T-helper 22 cell (primary cell): ENCODE data around the gene MPV17L.
"Not testable (repeated sequence)": the region's sequence is repeated elsewhere in the genome, so short reads cannot be mapped to it uniquely, and the experiment has no call there.

Source experiments
- DNase-seq: peaks from one replicate; pipeline ENCODE4 v3.0.0-alpha.2; 2020; ENCODE audit warnings: low read depth

MPV17L gene

DNA sequence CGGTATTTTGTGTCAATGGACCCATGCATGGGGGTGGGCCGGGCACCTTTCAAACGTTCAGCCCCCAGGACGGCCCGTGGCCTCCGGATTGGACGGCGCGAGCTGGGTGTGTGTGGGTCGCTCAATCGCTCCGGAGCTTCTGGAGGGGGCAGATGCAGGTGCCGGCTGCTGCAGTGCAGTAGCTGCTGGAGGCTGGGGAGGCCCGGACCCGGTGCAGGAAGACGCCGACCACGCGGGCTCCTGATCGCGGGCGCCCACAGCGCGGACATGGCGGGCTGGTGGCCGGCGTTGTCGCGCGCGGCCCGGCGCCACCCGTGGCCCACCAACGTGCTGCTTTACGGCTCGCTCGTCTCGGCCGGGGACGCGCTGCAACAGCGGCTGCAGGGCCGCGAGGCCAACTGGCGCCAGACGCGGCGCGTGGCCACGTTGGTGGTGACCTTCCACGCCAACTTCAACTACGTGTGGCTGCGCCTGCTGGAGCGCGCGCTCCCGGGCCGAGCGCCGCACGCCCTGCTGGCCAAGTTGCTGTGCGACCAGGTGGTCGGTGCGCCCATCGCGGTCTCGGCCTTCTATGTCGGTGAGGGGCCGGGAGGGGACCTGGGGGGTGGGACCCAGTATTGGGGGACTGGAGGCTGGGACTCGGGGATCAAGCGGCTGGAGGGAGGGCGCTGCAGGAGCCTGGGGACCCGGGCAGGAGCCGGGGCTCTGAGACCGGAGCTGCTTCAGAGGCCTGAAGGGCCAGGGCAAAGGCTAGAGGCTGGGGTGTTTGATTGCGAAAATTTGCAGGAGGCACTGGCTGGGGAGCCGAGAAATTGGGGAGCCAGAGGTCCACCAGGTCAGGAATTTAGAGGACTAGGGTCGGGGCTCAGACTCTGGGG lies at the start of gene MPV17L:
Gene MPV17L (plus strand): TSS at position 124 of the 878 bp plus-strand sequence. CDS start 144 bp downstream, at position 268.
- DNase-seq, result not testable (repeated sequence)

DNA sequence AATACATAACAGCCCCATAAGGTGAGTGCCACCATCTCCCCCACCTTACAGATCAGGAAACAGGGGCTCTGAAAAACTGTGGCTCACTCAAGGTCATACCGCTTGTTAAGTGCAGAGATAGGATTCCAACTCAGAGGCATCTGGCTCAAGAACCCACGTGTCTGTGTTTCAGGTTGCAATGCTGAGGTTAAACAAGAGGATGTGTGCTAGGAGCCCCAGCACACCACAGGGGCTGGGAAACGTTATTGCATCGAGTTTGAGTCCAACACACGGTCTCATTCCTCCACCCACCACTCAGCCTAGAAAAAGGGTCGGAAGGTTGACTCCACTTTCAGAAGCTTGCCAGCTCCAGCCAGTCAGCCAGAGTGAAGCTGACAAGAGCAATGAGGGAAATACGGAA lies 46.8 kb upstream of the MPV17L start:
- not testable (repeated sequence) for DNase-seq

DNA sequence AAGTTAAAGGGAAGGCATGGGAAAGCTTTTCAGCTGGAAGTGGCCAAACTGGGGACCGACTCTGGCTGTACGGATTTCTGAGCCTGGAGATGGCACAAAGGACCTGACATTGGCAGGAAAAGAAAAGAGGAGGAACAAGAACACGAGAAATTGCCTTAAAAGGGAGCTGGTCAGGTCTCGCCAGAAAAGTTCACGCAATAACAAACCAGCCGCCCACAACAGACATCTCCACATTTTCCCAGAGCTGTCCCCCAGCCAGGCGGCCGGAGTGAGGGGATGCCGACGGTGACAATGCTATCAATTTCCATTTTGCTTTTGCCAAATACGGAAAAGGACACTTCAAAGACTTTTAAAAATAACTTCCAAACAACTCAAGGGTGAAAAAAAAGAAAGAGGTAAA lies 44.3 kb upstream of the MPV17L start:
- not testable (repeated sequence) for DNase-seq

DNA sequence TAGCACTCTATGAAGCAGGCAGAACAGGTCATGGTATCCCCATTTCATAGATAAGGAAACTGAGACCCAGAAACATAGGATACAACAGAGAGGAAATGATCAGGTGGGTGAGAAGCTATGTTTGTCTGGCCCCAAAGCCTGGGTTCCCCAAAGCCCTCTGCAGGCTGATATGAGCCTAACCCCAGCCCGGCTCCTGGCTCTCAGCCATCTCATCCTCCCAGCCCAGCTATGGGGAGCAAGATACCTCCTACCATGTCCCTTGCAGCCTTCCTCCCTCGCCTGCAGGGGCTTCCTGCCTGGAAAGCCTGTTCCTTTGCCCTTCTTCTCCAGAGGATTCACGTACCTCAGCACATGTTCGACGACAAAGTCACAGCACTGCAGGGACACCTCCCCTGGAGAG lies 43.8 kb upstream of the MPV17L start:
- not testable (repeated sequence) for DNase-seq

GRCh38 chr16:15352852-15353251 lies 42.7 kb upstream of the MPV17L start:
- DNase-seq, result not testable (repeated sequence)

GRCh38 chr16:15354846-15355245 lies 40.7 kb upstream of the MPV17L start:
- DNase-seq, result not testable (repeated sequence)

GRCh38 chr16:15357495-15357894 lies 38.1 kb upstream of the MPV17L start:
- not testable (repeated sequence) for DNase-seq

- DNase-seq, result not testable (repeated sequence)
These were observed 17.4 kb upstream of the MPV17L start, which contains the start of gene NPIPA5 for GRCh38 chr16:15378194-15378593. TSS of gene NPIPA5 (minus strand) at chr16:15378294. CDS start at chr16:15378294, 0 bp downstream.

GRCh38 chr16:15382810-15383209 lies 12.7 kb upstream of the MPV17L start:
- DNase-seq, result not testable (repeated sequence)

GRCh38 chr16:15388060-15388459 lies 7.5 kb upstream of the MPV17L start:
- DNase-seq, result not testable (repeated sequence)

DNA sequence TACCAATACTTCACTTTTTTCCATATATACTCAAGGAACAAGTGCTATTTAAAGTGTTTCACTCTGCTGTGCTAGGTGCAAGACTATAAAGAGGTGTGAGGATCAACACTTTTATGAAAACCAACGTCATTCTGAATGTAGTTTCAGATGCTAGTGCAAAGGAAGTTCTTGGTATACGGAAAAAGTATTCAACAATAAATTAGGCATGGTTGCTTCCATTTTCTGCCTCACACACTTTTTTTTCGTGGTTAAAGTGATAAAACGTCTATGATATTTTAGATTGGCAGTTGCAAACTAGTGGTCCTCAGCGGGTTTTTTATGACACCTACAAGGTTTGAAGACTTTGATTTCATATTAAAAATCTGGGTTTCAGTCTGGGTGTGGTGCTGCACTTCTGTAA lies 5.6 kb upstream of the MPV17L start:
- DNase-seq, result not testable (repeated sequence)

DNA sequence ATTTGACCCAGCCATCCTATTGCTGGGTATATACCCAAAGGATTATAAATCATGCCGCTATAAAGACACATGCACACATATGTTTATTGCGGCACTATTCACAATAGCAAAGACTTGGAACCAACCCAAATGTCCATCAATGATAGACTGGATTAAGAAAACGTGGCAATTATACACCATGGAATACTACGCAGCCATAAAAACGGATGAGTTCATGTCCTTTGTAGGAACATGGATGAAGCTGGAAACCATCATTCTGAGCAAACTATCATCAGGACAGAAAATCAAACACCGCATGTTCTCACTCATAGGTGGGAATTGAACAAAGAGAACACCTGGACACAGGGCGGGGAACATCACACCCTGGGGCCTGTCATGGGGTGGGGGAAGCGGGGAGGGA lies 2.5 kb upstream of the MPV17L start:
- DNase-seq, result not testable (repeated sequence)

- DNase-seq, result not testable (repeated sequence)
These were observed 915 bp downstream of the MPV17L start for GRCh38 chr16:15396509-15396829.

DNA sequence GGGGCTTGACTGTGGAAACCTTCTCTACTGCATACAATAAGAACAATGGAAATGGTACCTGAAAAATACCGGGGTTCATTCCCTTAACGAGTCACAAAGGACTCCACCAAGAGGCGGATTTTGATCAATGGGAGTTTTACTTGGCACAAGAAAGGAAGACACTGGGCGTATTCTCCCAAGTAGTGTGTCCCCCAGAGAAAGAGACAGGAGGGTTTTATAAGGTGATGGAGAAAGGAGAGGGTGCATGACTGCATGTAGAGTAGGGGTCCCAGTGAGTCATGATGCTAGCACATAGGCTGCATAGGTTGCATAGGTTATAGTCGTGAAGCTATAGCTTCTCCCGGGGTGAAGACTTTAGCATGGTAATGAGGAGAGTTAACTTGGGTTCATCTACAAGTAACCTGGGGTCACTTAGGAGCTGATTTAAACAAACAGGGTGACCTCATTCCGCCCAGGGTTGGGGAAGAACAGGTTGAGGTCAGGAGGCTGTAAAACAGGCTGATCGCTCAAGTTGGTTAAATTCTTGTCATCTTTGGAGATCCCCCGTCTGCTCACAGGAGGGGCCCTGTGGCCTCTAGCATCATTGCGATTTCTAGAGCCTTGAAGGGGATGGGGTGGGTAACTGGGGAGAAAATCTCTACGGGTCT lies 1.5 kb downstream of the MPV17L start:
- DNase-seq, result no peak

DNA sequence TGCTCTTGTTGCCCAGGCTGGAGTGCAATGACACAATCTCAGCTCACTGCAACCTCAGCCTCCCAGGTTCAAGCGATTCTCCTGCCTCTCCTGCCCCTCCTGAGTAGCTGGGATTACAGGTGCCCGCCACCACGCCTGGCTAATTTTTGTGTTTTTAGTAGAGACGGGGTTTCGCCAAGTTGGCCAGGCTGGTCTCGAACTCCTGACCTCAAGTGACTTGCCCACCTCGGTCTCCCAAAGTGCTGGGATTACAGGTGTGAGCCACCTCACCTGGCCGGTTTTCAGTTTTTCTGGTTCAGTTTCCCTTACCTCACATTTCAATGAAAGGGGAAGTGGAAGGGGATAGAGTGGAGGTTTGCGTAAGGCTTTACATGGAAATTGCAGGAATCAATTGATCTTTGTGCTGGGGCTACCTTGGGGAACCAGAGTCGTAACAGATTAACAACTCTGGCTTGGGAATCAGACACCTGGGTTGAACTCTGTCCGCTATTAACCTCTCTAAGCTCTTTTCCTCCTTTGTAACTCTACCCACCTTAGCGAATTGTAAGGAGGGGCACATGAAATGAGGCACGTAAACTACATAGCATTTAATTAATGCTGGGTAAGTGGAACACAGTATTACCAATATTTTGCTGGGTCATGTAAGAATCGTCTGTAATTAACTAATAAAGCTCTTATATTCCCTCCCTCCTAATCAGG lies 3.2 kb downstream of the MPV17L start:
- no peak for DNase-seq

GRCh38 chr16:15399317-15399716 lies 3.8 kb downstream of the MPV17L start:
- no peak for DNase-seq

GRCh38 chr16:15400314-15400713 lies 4.8 kb downstream of the MPV17L start:
- DNase-seq, result not testable (repeated sequence)

- DNase-seq, result no peak
These were observed 6.4 kb downstream of the MPV17L start for GRCh38 chr16:15401972-15402371.

DNA sequence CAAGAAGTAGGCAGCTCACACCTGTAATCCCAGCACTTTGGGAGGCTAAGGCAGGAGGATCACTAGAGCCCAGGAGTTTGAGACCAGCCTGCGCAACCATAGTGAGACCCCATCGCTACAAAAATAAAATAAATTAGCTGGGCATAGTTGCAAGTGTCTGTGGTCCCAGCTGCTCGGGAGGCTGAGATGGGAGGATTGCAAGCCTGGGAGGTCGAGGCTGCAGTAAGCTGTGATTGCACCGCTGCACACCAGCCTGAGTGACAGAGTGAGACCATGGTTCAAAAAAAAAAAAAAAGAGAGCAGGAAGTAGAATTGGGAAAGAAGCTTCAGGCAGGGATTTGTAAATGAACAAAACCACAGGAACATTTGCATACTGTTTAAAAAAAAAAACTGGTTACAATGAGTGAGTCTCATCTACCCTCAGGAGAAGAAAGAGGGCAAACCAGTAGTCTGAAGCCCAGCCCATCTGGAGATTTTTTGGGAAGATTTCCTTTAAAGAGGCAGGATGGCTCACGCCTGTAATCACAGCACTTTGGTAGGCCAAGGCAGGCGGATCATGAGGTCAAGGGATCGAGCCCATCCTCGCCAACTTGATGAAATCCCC lies 7.9 kb downstream of the MPV17L start:
- DNase-seq, result no peak

- DNase-seq, result not testable (repeated sequence)
These were observed 8.5 kb downstream of the MPV17L start for GRCh38 chr16:15404091-15404490.

- no peak for DNase-seq
These were observed 9.2 kb downstream of the MPV17L start for GRCh38 chr16:15404792-15405191.

GRCh38 chr16:15407756-15408155 lies 12.2 kb downstream of the MPV17L start:
- not testable (repeated sequence) for DNase-seq
